ENCODE measurements around the gene IL18. TPM values are rescaled to one million over a fixed set of nuclear protein-coding genes. Genes with fewer than 3 reads are reported as not detected.
A peak's percentile ranks its signal among the peaks of the same experiment; 100 is the strongest.

The IL18 gene
- total RNA-seq, 3 donors from 2014 or later: 8.2 to 21.0 (median 16.8) TPM

- no peak for TF ChIP-seq POLR2A (IDR thresholded peaks at IDR 0.05)
- no peak for TF ChIP-seq POLR2AphosphoS5 (IDR thresholded peaks at IDR 0.05)
- no peak for TF ChIP-seq CTCF (IDR thresholded peaks at IDR 0.05)
- intact Hi-C loops (cut with DNase I; ENCODE audit: low total_unique reads): no loop called here
- Histone ChIP-seq H3K27me3 (no peaks in the 10 kb centered on the region), H3K4me1 (no peaks in the 10 kb centered on the region), H3K27ac (no peak overlapping the region), H3K36me3 (no peaks in the 10 kb centered on the region), H3K4me3 (no peak overlapping the region), H3K9me3 (no peaks in the 10 kb centered on the region)
- no peak for DNase-seq (ENCODE audit: low spot score in 2 of 2)
These were observed 14.5 kb upstream of the IL18 start for GRCh38 chr11:112178428-112178827.

GRCh38 chr11:112177589-112177988 is 13.7 kb upstream of the IL18 start:
- Histone ChIP-seq H3K9me3 (no peaks in the 10 kb centered on the region), H3K4me1 (no peaks in the 10 kb centered on the region), H3K36me3 (no peaks in the 10 kb centered on the region), H3K27me3 (no peaks in the 10 kb centered on the region), H3K4me3 (no peak overlapping the region), H3K27ac (no peak overlapping the region)
- DNase-seq (ENCODE audit: low spot score in 2 of 2): no peak
- TF ChIP-seq CTCF (IDR thresholded peaks at IDR 0.05): no peak
- no peak for TF ChIP-seq POLR2AphosphoS5 (IDR thresholded peaks at IDR 0.05)
- no peak for TF ChIP-seq POLR2A (IDR thresholded peaks at IDR 0.05)
- intact Hi-C loops (cut with DNase I; ENCODE audit: low total_unique reads): no loop called here

- Histone ChIP-seq H3K9me3 (no peaks in the 10 kb centered on the region), H3K4me3 (no peak overlapping the region), H3K27me3 (no peaks in the 10 kb centered on the region), H3K36me3 (no peaks in the 10 kb centered on the region), H3K4me1 (no peaks in the 10 kb centered on the region), H3K27ac (no peak overlapping the region)
- TF ChIP-seq POLR2A (IDR thresholded peaks at IDR 0.05): no peak
- TF ChIP-seq CTCF (IDR thresholded peaks at IDR 0.05): no peak
- TF ChIP-seq POLR2AphosphoS5 (IDR thresholded peaks at IDR 0.05): no peak
- DNase-seq (ENCODE audit: low spot score in 2 of 2): no peak
- intact Hi-C loops (cut with DNase I; ENCODE audit: low total_unique reads): no loop called here
These were observed 12.2 kb upstream of the IL18 start for GRCh38 chr11:112176077-112176476.

- H3K4me1 ChIP-seq: no peaks in the 10 kb centered on the region
- no peaks in the 10 kb centered on the region for H3K9me3 ChIP-seq
- no peaks in the 10 kb centered on the region for H3K27me3 ChIP-seq
- H3K4me3 ChIP-seq: peak overlapping the region; percentile 26 to 42 (median 37)
- DNase-seq (ENCODE audit: low spot score in 2 of 2): no peak
- intact Hi-C loops (cut with DNase I; ENCODE audit: low total_unique reads): no loop called here
- TF ChIP-seq CTCF (IDR thresholded peaks at IDR 0.05) (no peak), POLR2AphosphoS5 (IDR thresholded peaks at IDR 0.05) (no peak), POLR2A (IDR thresholded peaks at IDR 0.05) (no peak)
- peak overlapping the region; percentile 20 to 56 for H3K27ac ChIP-seq
- no peaks in the 10 kb centered on the region for H3K36me3 ChIP-seq
These were observed 11.7 kb upstream of the IL18 start for GRCh38 chr11:112175599-112175952.

- no peaks in the 10 kb centered on the region for H3K9me3 ChIP-seq
- no peaks in the 10 kb centered on the region for H3K36me3 ChIP-seq
- TF ChIP-seq POLR2A (IDR thresholded peaks at IDR 0.05): no peak
- peak; percentile 51 to 84 (median 79) for TF ChIP-seq CTCF (IDR thresholded peaks at IDR 0.05)
- TF ChIP-seq POLR2AphosphoS5 (IDR thresholded peaks at IDR 0.05): peak in 1 of 3 donors; percentile 25
- no peaks in the 10 kb centered on the region for H3K4me1 ChIP-seq
- intact Hi-C loops (cut with DNase I; ENCODE audit: low total_unique reads): no loop called here
- peak within 1 kb of the TSS; percentile 20 to 56 for H3K27ac ChIP-seq
- H3K4me3 ChIP-seq: peak within 1 kb of the TSS; percentile 26 to 42 (median 37)
- no peaks in the 10 kb centered on the region for H3K27me3 ChIP-seq
- DNase-seq (ENCODE audit: low spot score in 2 of 2): peak; percentile 73 to 79
These were observed 11.1 kb upstream of the IL18 start, which contains the start of gene BCO2 for GRCh38 chr11:112174789-112175598. BCO2 (plus strand) TSS chr11:112175512; CDS start chr11:112175602, 90 bp downstream.

All from breast epithelium (tissue), 4 donors.